Transverse colon (tissue), 4 donors: Measurements from ENCODE around the gene FNDC3B.

Source experiments
- CTCF ChIP-seq, 5 experiments: fragments of 200-600 bp in 3 of 5; fragments of 450-650 bp in 2 of 5; sonication (generic) in 3 of 5; IDR thresholded peaks; 1 replicate in 2 of 5; 2 replicates in 3 of 5; pipeline ENCODE4 v1.5.1; 2016 to 2017; ENCODE audit warnings: antibody characterized with exemption in 5 of 5, inconsistent platforms in 3 of 5, mild to moderate bottlenecking in 2 of 5, moderate library complexity in 1 of 5
- EP300 ChIP-seq: sonication (generic); formaldehyde crosslinking; IDR thresholded peaks from one replicate; pipeline ENCODE4 v1.6.1; 2017; ENCODE audit warnings: antibody characterized with exemption, low read depth
- POLR2A ChIP-seq: fragments of 450-650 bp; IDR thresholded peaks from one replicate; pipeline ENCODE4 v1.6.1; 2016; ENCODE audit warnings: antibody characterized with exemption, mild to moderate bottlenecking, moderate library complexity
- POLR2AphosphoS5 ChIP-seq, 3 donors: sonication (generic); formaldehyde crosslinking; IDR thresholded peaks; one replicate each; pipeline ENCODE4 v1.6.1; 2016; ENCODE audit warnings: antibody characterized with exemption in 3 of 3

GRCh38 chr3:172002512-172003078 lies 36.8 kb upstream of the FNDC3B start:
- TF ChIP-seq CTCF (IDR thresholded peaks at IDR 0.05) = no peak
- TF ChIP-seq POLR2A = no peak
- no peak for TF ChIP-seq EP300
- TF ChIP-seq POLR2AphosphoS5 (IDR thresholded peaks at IDR 0.05) = no peak
